HCT116 (cell line): ENCODE data around the gene ICAM1. TPM values are rescaled to one million over a fixed set of nuclear protein-coding genes. Genes with fewer than 3 reads are reported as not detected.

Experiments
- ATAC-seq: fragments of 200-7000 bp; cut with Tn5 transposase; 2 replicates; pipeline ENCODE4 v1.9.1; 2020; ENCODE audit warnings: mild to moderate bottlenecking, moderate library complexity
- BruUV-seq: library from RNA; stranded (reverse); fragments of 400-500 nt; replicated peaks from 2 replicates; lab custom pipeline; 2021; lab: Mats Ljungman, UMichigan
- CTCF ChIA-PET: fragments of 300-600 bp; sonication (Branson Sonifier 250); formaldehyde crosslinking; loops from one replicate; lab custom pipeline; 2021; ENCODE audit warnings: antibody characterized with exemption; lab: Charles Lee
- POLR2A ChIA-PET: fragments of 300-600, 350-600 bp; sonication (Branson Sonifier 250); formaldehyde crosslinking; loops from one replicate; lab custom pipeline; 2021; ENCODE audit warnings: antibody characterized with exemption; lab: Charles Lee
- RAD21 ChIA-PET, 2 experiments: fragments of 300-600 bp; sonication (Branson Sonifier 250); formaldehyde crosslinking; loops; one replicate each; lab custom pipeline; 2023; ENCODE audit warnings: low total read pairs in 2 of 2; ENCODE audit not compliant: uncharacterized antibody in 2 of 2, unreplicated experiment in 2 of 2, low non-redundant PET in 1 of 2; lab: Charles Lee
- DNase-seq: peaks from one replicate; pipeline ENCODE4 v3.0.0-alpha.2; 2010; ENCODE audit warnings: low read depth, low spot score
- H2AFZ ChIP-seq: fragments of 200-600 bp; shearing (Covaris generic), sonication (generic); 2 replicates; pipeline ENCODE4 v1.6.1; 2017; ENCODE audit warnings: low read depth, mixed run types, mixed read lengths, antibody characterized with exemption, low read length; ENCODE audit not compliant: poor library complexity, severe bottlenecking
- H3K27ac ChIP-seq: 2 replicates; pipeline ENCODE4 v1.5.1; 2012; ENCODE audit warnings: low read depth, low read length
- H3K27me3 ChIP-seq: fragments of 200-600 bp; sonication (generic); 2 replicates; pipeline ENCODE4 v1.6.1; 2016; ENCODE audit warnings: mixed run types, low read length, mixed read lengths; ENCODE audit not compliant: insufficient read depth
- H3K36me3 ChIP-seq, 2 experiments: fragments of 200-500 bp in 1 of 2; fragments of 200-600 bp in 1 of 2; sonication (Bioruptor generic) in 1 of 2; sonication (generic) in 1 of 2; 2 replicates each; pipeline versions ENCODE4 v1.5.1 to v1.6.1; 2014 to 2016; ENCODE audit warnings: low read length in 2 of 2, inconsistent platforms in 1 of 2, mixed read lengths in 1 of 2, mixed run types in 1 of 2; ENCODE audit not compliant: insufficient read depth in 2 of 2, control insufficient read depth in 1 of 2
- H3K4me1 ChIP-seq, 2 experiments: fragments of 200-600 bp in 1 of 2; sonication (generic) in 1 of 2; 2 replicates each; pipeline versions ENCODE4 v1.5.1 to v1.6.1; 2012 to 2017; ENCODE audit warnings: low read length in 2 of 2, inconsistent platforms in 1 of 2, mild to moderate bottlenecking in 1 of 2, mixed read lengths in 1 of 2, mixed run types in 1 of 2, moderate library complexity in 1 of 2; ENCODE audit not compliant: insufficient read depth in 2 of 2, control insufficient read depth in 1 of 2
- H3K4me2 ChIP-seq: fragments of 200-600 bp; sonication (generic); 2 replicates; pipeline ENCODE4 v1.6.1; 2017; ENCODE audit warnings: mixed run types, low read length, mixed read lengths
- H3K4me3 ChIP-seq, 2 experiments: fragments of 200-600 bp in 1 of 2; sonication (generic) in 1 of 2; replicated peaks in 1 of 2; 2 replicates each; pipeline ENCODE4 v1.5.1; 2011 to 2016; ENCODE audit warnings: low read length in 2 of 2, control low read depth in 1 of 2, low read depth in 1 of 2, mild to moderate bottlenecking in 1 of 2, mixed read lengths in 1 of 2, mixed run types in 1 of 2
- H3K79me2 ChIP-seq: fragments of 200-600 bp; sonication (generic); 2 replicates; pipeline ENCODE4 v1.6.1; 2017; ENCODE audit warnings: mild to moderate bottlenecking, mixed run types, low read length, moderate library complexity, mixed read lengths; ENCODE audit not compliant: insufficient read depth
- H3K9ac ChIP-seq: fragments of 200-600 bp; sonication (generic); 2 replicates; pipeline ENCODE4 v1.6.1; 2016; ENCODE audit warnings: low read length, mixed read lengths
- H3K9me2 ChIP-seq: fragments of 200-600 bp; sonication (generic), shearing (Covaris generic); 2 replicates; pipeline ENCODE4 v1.6.1; 2017; ENCODE audit warnings: mixed run types, mild to moderate bottlenecking, moderate library complexity; ENCODE audit not compliant: insufficient read depth
- H3K9me3 ChIP-seq, 2 experiments: fragments of 200-500 bp in 1 of 2; fragments of 200-600 bp in 1 of 2; sonication (Bioruptor generic) in 1 of 2; sonication (generic) in 1 of 2; 2 replicates each; pipeline ENCODE4 v1.6.1; 2014 to 2017; ENCODE audit warnings: low read length in 2 of 2, mixed read lengths in 2 of 2, inconsistent platforms in 1 of 2, low read depth in 1 of 2, mild to moderate bottlenecking in 1 of 2, mixed run types in 1 of 2, moderate library complexity in 1 of 2; ENCODE audit not compliant: control insufficient read depth in 1 of 2, insufficient read depth in 1 of 2
- H4K20me1 ChIP-seq: fragments of 200-600 bp; sonication (generic), shearing (Covaris generic); 2 replicates; pipeline ENCODE4 v1.6.1; 2017; ENCODE audit warnings: mixed run types, mild to moderate bottlenecking, moderate library complexity; ENCODE audit not compliant: insufficient read depth
- POLR2A ChIP-seq: IDR thresholded peaks from 2 replicates; pipeline ENCODE4 v1.7.0; 2011; ENCODE audit warnings: borderline replicate concordance; ENCODE audit not compliant: insufficient read depth, insufficient read length; ENCODE audit errors: extremely low read depth
- POLR2AphosphoS5 ChIP-seq: IDR thresholded peaks from 2 replicates; pipeline ENCODE4 v1.6.1; 2011; ENCODE audit warnings: mild to moderate bottlenecking, low read depth, low read length, moderate library complexity
- RAD21 ChIP-seq: IDR thresholded peaks from 2 replicates; pipeline ENCODE4 v1.6.1; 2012; ENCODE audit warnings: low read depth, mild to moderate bottlenecking
- REST ChIP-seq: IDR thresholded peaks from 2 replicates; pipeline ENCODE4 v1.6.1; 2012; ENCODE audit warnings: low read depth
- SRF ChIP-seq: IDR thresholded peaks from 2 replicates; pipeline ENCODE4 v1.6.1; 2012; ENCODE audit warnings: low read depth
- TCF7L2 ChIP-seq: IDR thresholded peaks from 2 replicates; pipeline ENCODE4 v1.7.0; 2011; ENCODE audit warnings: borderline replicate concordance, inconsistent platforms; ENCODE audit not compliant: insufficient read depth, insufficient read length; ENCODE audit errors: extremely low read depth
- ZFX ChIP-seq: fragments of 450-650 bp; IDR thresholded peaks from 2 replicates; pipeline ENCODE4 v1.6.1; 2017
- ZNF274 ChIP-seq: fragments of 200-500 bp; sonication (Bioruptor generic); IDR thresholded peaks from 2 replicates; pipeline ENCODE4 v1.6.1; 2014; ENCODE audit warnings: mild to moderate bottlenecking, low read depth, low read length, inconsistent platforms
- intact Hi-C: fragments of 100-400 bp; cut with micrococcal nuclease; formaldehyde crosslinking; loops from 2 replicates; pipeline ENCODE4 v1.10.0; 2022
- total RNA-seq: library from RNA; stranded (reverse); gene quantifications from one replicate; pipeline ENCODE4 v1.2.1, GENCODE V29; 2021; ENCODE audit not compliant: unreplicated experiment

ICAM1 gene
- total RNA-seq, 1 experiment from 2014 or later: 5.0 TPM

GRCh38 chr19:10306327-10306726 is 35.4 kb downstream of the ICAM1 start:
- TF ChIP-seq POLR2AphosphoS5 (no peak), ZFX (no peak), ZNF274 (no peak), TCF7L2 (no peak), POLR2A (no peak), SRF (no peak), RAD21 (no peak), REST (no peak)
- TF ChIP-seq, all 23 proteins: peak for 0
- RAD21 ChIA-PET: no interaction called here
- no TSS peak for BruUV-seq

More at GRCh38 chr19:10306327-10306726, 35.4 kb downstream of the ICAM1 start:
- Histone ChIP-seq H2AFZ (no peak overlapping the region), H3K27me3 (no peaks in the 10 kb centered on the region), H3K79me2 (no peaks in the 10 kb centered on the region), H4K20me1 (no peaks in the 10 kb centered on the region), H3K4me2 (no peak overlapping the region), H3K27ac (no peak overlapping the region), H3K9ac (no peak overlapping the region), H3K4me1 (peaks cover 0 to 6% of the 10 kb centered on the region in 2 experiments; a peak in 2 of 4 replicates), H3K4me3 (no peak overlapping the region), H3K9me2 (no peaks in the 10 kb centered on the region), H3K9me3 (no peaks in the 10 kb centered on the region), H3K36me3 (no peaks in the 10 kb centered on the region)
- ATAC-seq (no peak), DNase-seq (no peak)
- ChIA-PET CTCF (no interaction called here), POLR2A (no interaction called here)
- intact Hi-C loops: no loop called here
